ENCODE measurements around the gene ITM2C. TPM values are rescaled to one million over a fixed set of nuclear protein-coding genes. Genes with fewer than 3 reads are reported as not detected.

ITM2C gene
- total and polyA plus RNA-seq, 2 experiments from 2014 or later = 241 to 367 TPM

DNA sequence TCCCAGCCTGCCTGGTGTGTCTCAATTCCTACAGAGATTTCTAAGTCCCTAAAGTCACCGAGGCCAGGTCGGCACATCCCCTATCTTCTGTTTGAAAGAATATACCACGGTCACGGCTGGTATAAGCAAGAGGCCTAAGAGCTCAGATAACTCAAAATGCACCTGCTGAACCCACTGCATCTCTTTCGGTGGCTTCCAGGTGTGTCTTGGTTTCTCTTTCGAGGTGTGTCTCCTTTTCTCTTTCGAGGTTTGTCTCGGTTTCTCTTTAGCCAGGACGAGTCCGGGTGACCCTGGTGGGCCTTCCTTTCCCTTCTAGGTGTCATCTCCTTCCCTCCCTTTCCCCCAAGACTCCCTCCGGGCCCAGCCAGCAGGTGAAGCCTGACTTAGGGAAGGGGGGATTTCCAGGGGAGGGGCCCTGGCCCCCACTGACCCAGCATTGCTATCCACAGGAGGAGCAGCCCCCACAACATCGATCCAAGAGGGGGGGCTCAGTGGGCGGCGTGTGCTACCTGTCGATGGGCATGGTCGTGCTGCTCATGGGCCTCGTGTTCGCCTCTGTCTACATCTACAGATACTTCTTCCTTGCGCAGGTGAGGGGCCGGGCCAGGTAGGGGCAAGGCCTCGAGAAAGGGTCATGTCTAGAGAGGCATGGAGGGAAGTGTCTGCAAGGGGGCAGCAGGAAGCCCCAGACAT is 8.4 kb downstream of the ITM2C start:
- no peak overlapping the region for H3K4me3 Mint-ChIP-seq
- Histone ChIP-seq H3K27me3 (ENCODE audit: insufficient read depth) (no peaks in the 10 kb centered on the region), H2AFZ (no peak overlapping the region), H3F3A (replicated peaks; ENCODE audit: low read depth) (0 out of 2 replicates have a peak, but pooled peaks cover 11% of the 10 kb centered on the region), H3K27ac (ENCODE audit: low read depth) (no peak overlapping the region), H3K9me2 (ENCODE audit: insufficient read depth) (no peaks in the 10 kb centered on the region), H3K79me2 (replicated peaks; ENCODE audit: insufficient read depth) (peaks cover 64% of the 10 kb centered on the region), H3K4me1 (ENCODE audit: insufficient read depth) (peaks cover 39% of the 10 kb centered on the region), H4K20me1 (replicated peaks; ENCODE audit: insufficient read depth) (peaks cover 29% of the 10 kb centered on the region), H3K4me3 (no peak overlapping the region), H3K36me3 (ENCODE audit: insufficient read depth) (peaks cover 18% of the 10 kb centered on the region), H3K4me2 (no peak overlapping the region)
- ATAC-seq = no peak
- peak overlapping the region; percentile 84; the same call in 1 of the 2 replicates for H3K27ac Mint-ChIP-seq
- peaks cover 11% of the 10 kb centered on the region for H3K27me3 Mint-ChIP-seq (ENCODE audit: insufficient read depth, low read depth, poor library complexity)
- no peaks in the 10 kb centered on the region for H3K9me3 Mint-ChIP-seq
- peaks cover 59% of the 10 kb centered on the region for H3K36me3 Mint-ChIP-seq (ENCODE audit: low read depth)
- peaks cover 56% of the 10 kb centered on the region for H3K4me1 Mint-ChIP-seq
- DNase-seq (ENCODE audit: low spot score) = no peak
- TF ChIP-seq CTCF (conservative IDR thresholded peaks at IDR 0.05; ENCODE audit: low read depth in 2 of 2) = no peak
- no peak for TF ChIP-seq ZNF331 (CRISPR knock-in tag; IDR thresholded peaks at IDR 0.05; ENCODE audit: low read depth)
- TF ChIP-seq ZNF462 (CRISPR knock-in tag; IDR thresholded peaks at IDR 0.05) = no peak
- no peak for TF ChIP-seq ETS1 (IDR thresholded peaks at IDR 0.05)
- TF ChIP-seq NANOG (IDR thresholded peaks at IDR 0.05; ENCODE audit: borderline replicate concordance) = no peak
